Mucosa of descending colon (tissue), 3 donors: Measurements from ENCODE around the gene DSTN. TPM values are rescaled to one million over a fixed set of nuclear protein-coding genes. Genes with fewer than 3 reads are reported as not detected.

Experiments
- ATAC-seq: fragments of 200-7000 bp; cut with Tn5 transposase; one replicate; pipeline ENCODE4 v1.9.1; 2020; ENCODE audit warnings: mild to moderate bottlenecking, moderate library complexity
- DNase-seq, 3 donors: peaks; one replicate each; pipeline ENCODE4 v3.0.0-alpha.2; 2020
- H3K36me3 ChIP-seq: fragments of 200-600 bp; one replicate; pipeline ENCODE4 v1.8.0; 2021; ENCODE audit warnings: low read depth, mild to moderate bottlenecking
- H3K4me1 ChIP-seq: fragments of 200-600 bp; one replicate; pipeline ENCODE4 v1.8.0; 2021; ENCODE audit warnings: low read depth, mild to moderate bottlenecking
- H3K4me3 ChIP-seq: fragments of 200-600 bp; one replicate; pipeline ENCODE4 v1.8.0; 2021; ENCODE audit warnings: mild to moderate bottlenecking
- H3K9me3 ChIP-seq: fragments of 200-600 bp; one replicate; pipeline ENCODE4 v1.8.0; 2021; ENCODE audit warnings: mild to moderate bottlenecking
- CTCF ChIP-seq: fragments of 200-600 bp; IDR thresholded peaks from one replicate; pipeline ENCODE4 v1.8.0; 2022; ENCODE audit warnings: antibody characterized with exemption, mild to moderate bottlenecking
- intact Hi-C, 2 donors: fragments of 100-400 bp; cut with DNase I in 1 of 2; cut with micrococcal nuclease in 1 of 2; formaldehyde crosslinking; loops; one replicate each; pipeline versions ENCODE4 v1.11.0 to v1.11.1; 2022; cut with DNase I, micrococcal nuclease
- total RNA-seq, 3 donors: library from RNA; stranded (reverse); fragmentation: NEBNext Ultra II Directional in 2 of 3; extraction: Animal tissue kit (Norgen Biotek cat#: 25700) in 2 of 3; gene quantifications; one replicate each; pipeline versions ENCODE4 v1.2.1 to v1.2.4, GENCODE V29; 2021 to 2023
- donor health status: DM: no; HTN: no; CAD: no; lungs with moderate emphysema.
- donor health status: DM: no; HTN: no; CAD: no.
- donor health status: DM: no; HTN: yes; CAD: no.

The DSTN gene
- total RNA-seq, 3 donors from 2014 or later, result 261 to 946 (median 284) TPM

GRCh38 chr20:17598013-17598550 lies 28.2 kb downstream of the DSTN start:
- TF ChIP-seq CTCF, result no peak
- no peak for DNase-seq
- Histone ChIP-seq H3K4me1 (peaks cover 29% of the 10 kb centered on the region), H3K36me3 (no peaks in the 10 kb centered on the region), H3K4me3 (no peak overlapping the region), H3K9me3 (no peaks in the 10 kb centered on the region)
- intact Hi-C loops, result no loop called here
- ATAC-seq, result peak; percentile 44

GRCh38 chr20:17601957-17602356 lies 32.1 kb downstream of the DSTN start:
- Histone ChIP-seq H3K36me3 (no peaks in the 10 kb centered on the region), H3K9me3 (no peaks in the 10 kb centered on the region), H3K4me1 (peaks cover 45% of the 10 kb centered on the region), H3K4me3 (no peak overlapping the region)
- intact Hi-C loops, result no loop called here
- ATAC-seq (peak; percentile 53), DNase-seq (no peak)
- no peak for TF ChIP-seq CTCF

- H3K9me3 ChIP-seq, result no peaks in the 10 kb centered on the region
- peaks cover 40% of the 10 kb centered on the region for H3K4me1 ChIP-seq
- no peak for TF ChIP-seq CTCF
- DNase-seq (no peak), ATAC-seq (no peak)
- intact Hi-C loops, result no loop called here
- H3K36me3 ChIP-seq, result peaks cover 4% of the 10 kb centered on the region
- H3K4me3 ChIP-seq, result no peak overlapping the region
Measured at GRCh38 chr20:17602493-17602892, 32.6 kb downstream of the DSTN start.

DNA sequence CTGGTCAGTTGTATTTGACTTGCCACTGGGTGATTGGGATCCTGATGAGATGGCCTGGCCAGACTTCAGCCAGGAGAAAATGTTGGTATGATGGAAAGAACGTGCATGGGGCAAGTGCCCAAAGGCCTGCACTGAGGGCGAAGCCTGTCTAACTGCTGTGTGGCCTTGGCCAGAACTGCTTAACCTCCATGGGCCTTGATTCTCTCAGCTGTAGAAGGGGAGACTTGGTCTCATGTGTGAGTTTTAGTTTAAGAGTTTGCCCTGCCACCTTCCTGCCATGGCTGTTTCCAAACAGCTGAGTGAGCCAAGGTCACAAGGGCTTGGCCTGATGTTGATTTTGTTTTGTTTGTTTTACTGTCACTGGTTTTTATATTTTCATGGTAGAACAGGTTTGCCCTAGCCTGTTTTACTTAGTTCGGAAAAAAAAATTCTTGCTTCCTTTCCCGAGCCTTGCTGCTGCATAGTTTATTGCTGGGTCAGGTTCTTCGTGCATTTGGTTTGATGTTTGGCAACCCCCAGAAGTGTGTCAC lies 35.3 kb downstream of the DSTN start:
- H3K4me1 ChIP-seq, result peaks cover 37% of the 10 kb centered on the region
- no peak for TF ChIP-seq CTCF

GRCh38 chr20:17606001-17606400 lies 36.1 kb downstream of the DSTN start:
- intact Hi-C loops, result no loop called here
- DNase-seq (no peak), ATAC-seq (no peak)
- no peak overlapping the region for H3K4me3 ChIP-seq
- no peaks in the 10 kb centered on the region for H3K9me3 ChIP-seq
- peaks cover 45% of the 10 kb centered on the region for H3K4me1 ChIP-seq
- TF ChIP-seq CTCF, result no peak
- peaks cover 6% of the 10 kb centered on the region for H3K36me3 ChIP-seq

More for the DNA sequence above, 35.3 kb downstream of the DSTN start:
- intact Hi-C loops, result no loop called here
- Histone ChIP-seq H3K4me3 (no peak overlapping the region), H3K9me3 (no peaks in the 10 kb centered on the region), H3K36me3 (peaks cover 6% of the 10 kb centered on the region)
- peak in 2 of 3 donors; percentile 47 to 68 for DNase-seq
- peak; percentile 82 for ATAC-seq
